Measurements from ENCODE around the gene RBM20. TPM values are rescaled to one million over a fixed set of nuclear protein-coding genes. Genes with fewer than 3 reads are reported as not detected.

RBM20 gene
- total and polyA plus RNA-seq, 2 of the 13 experiments (the other 11 are each of a cell fraction or from before 2014, with no cell fraction given): 0.02 to 0.22 TPM

DNA sequence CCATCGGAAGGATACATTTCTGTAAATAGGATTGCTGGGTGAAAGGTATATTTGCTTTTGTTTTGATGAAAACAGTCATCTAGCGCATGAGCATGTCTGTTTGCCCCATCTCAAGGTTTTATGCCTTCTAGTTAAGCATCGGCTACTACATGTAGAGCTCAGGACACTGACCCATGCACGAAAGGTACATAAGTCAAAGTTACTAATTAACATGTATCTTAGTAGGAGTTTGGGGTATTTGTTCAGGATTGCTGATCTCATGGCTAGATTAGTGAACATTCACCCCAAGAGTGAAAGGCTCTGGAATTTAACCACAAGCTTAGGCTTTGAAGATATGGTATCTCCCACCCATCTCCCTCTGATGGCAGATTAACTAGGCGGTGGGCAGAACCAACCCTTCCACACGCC lies 91.5 kb downstream of the RBM20 start (continued):
- TF ChIP-seq ZNF569 (CRISPR knock-in tag; IDR thresholded peaks at IDR 0.05; ENCODE audit: borderline replicate concordance) (no peak), RFX3 (CRISPR knock-in tag; IDR thresholded peaks at IDR 0.05) (no peak), FOXA1 (IDR thresholded peaks at IDR 0.05) (no peak), FOXA1 (CRISPR knock-in tag; IDR thresholded peaks at IDR 0.05) (peak; percentile 35), ZFP90 (CRISPR knock-in tag; IDR thresholded peaks at IDR 0.05; ENCODE audit: borderline replicate concordance) (no peak), CREM (IDR thresholded peaks at IDR 0.05) (no peak), CREM (CRISPR knock-in tag; IDR thresholded peaks at IDR 0.05) (no peak), ATF1 (CRISPR knock-in tag; IDR thresholded peaks at IDR 0.05) (peak; percentile 43; the same call in 1 of the 2 replicates), AKAP8 (CRISPR knock-in tag; IDR thresholded peaks at IDR 0.05) (no peak), HMG20A (CRISPR knock-in tag; IDR thresholded peaks at IDR 0.05; ENCODE audit: borderline replicate concordance) (peak; percentile 78; the same call in 1 of the 2 replicates), ZNF703 (CRISPR knock-in tag; IDR thresholded peaks at IDR 0.05; ENCODE audit: borderline replicate concordance) (no peak)
- TF ChIP-seq, protein P1, sequence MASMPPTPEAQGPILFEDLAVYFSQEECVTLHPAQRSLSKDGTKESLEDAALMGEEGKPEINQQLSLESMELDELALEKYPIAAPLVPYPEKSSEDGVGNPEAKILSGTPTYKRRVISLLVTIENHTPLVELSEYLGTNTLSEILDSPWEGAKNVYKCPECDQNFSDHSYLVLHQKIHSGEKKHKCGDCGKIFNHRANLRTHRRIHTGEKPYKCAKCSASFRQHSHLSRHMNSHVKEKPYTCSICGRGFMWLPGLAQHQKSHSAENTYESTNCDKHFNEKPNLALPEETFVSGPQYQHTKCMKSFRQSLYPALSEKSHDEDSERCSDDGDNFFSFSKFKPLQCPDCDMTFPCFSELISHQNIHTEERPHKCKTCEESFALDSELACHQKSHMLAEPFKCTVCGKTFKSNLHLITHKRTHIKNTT (CRISPR knock-in tag; IDR thresholded peaks at IDR 0.05): no peak
- TF ChIP-seq, protein P2, sequence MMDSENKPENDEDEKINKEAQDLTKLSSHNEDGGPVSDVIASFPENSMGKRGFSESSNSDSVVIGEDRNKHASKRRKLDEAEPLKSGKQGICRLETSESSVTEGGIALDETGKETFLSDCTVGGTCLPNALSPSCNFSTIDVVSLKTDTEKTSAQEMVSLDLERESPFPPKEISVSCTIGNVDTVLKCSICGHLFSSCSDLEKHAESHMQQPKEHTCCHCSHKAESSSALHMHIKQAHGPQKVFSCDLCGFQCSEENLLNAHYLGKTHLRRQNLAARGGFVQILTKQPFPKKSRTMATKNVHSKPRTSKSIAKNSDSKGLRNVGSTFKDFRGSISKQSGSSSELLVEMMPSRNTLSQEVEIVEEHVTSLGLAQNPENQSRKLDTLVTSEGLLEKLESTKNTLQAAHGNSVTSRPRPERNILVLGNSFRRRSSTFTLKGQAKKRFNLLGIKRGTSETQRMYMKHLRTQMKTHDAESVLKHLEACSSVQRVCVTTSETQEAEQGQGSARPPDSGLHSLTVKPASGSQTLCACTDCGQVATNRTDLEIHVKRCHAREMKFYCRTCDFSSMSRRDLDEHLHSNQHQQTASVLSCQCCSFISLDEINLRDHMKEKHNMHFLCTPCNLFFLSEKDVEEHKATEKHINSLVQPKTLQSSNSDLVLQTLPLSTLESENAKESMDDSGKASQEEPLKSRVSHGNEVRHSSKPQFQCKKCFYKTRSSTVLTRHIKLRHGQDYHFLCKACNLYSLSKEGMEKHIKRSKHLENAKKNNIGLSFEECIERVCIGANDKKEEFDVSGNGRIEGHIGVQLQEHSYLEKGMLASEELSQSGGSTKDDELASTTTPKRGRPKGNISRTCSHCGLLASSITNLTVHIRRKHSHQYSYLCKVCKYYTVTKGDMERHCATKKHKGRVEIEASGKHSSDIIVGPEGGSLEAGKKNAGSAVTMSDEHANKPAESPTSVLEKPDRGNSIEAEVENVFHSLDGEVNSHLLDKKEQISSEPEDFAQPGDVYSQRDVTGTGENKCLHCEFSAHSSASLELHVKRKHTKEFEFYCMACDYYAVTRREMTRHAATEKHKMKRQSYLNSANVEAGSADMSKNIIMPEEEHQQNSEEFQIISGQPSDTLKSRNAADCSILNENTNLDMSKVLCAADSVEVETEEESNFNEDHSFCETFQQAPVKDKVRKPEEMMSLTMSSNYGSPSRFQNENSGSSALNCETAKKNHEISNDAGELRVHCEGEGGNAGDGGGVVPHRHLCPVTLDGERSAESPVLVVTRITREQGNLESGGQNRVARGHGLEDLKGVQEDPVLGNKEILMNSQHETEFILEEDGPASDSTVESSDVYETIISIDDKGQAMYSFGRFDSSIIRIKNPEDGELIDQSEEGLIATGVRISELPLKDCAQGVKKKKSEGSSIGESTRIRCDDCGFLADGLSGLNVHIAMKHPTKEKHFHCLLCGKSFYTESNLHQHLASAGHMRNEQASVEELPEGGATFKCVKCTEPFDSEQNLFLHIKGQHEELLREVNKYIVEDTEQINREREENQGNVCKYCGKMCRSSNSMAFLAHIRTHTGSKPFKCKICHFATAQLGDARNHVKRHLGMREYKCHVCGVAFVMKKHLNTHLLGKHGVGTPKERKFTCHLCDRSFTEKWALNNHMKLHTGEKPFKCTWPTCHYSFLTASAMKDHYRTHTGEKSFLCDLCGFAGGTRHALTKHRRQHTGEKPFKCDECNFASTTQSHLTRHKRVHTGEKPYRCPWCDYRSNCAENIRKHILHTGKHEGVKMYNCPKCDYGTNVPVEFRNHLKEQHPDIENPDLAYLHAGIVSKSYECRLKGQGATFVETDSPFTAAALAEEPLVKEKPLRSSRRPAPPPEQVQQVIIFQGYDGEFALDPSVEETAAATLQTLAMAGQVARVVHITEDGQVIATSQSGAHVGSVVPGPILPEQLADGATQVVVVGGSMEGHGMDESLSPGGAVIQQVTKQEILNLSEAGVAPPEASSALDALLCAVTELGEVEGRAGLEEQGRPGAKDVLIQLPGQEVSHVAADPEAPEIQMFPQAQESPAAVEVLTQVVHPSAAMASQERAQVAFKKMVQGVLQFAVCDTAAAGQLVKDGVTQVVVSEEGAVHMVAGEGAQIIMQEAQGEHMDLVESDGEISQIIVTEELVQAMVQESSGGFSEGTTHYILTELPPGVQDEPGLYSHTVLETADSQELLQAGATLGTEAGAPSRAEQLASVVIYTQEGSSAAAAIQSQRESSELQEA (CRISPR knock-in tag; IDR thresholded peaks at IDR 0.05; ENCODE audit: not compliant biosample characterization): no peak
- TF ChIP-seq, protein P3, sequence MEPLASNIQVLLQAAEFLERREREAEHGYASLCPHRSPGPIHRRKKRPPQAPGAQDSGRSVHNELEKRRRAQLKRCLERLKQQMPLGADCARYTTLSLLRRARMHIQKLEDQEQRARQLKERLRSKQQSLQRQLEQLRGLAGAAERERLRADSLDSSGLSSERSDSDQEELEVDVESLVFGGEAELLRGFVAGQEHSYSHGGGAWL (CRISPR knock-in tag; IDR thresholded peaks at IDR 0.05): no peak
- TF ChIP-seq, protein P4, sequence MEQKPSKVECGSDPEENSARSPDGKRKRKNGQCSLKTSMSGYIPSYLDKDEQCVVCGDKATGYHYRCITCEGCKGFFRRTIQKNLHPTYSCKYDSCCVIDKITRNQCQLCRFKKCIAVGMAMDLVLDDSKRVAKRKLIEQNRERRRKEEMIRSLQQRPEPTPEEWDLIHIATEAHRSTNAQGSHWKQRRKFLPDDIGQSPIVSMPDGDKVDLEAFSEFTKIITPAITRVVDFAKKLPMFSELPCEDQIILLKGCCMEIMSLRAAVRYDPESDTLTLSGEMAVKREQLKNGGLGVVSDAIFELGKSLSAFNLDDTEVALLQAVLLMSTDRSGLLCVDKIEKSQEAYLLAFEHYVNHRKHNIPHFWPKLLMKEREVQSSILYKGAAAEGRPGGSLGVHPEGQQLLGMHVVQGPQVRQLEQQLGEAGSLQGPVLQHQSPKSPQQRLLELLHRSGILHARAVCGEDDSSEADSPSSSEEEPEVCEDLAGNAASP (CRISPR knock-in tag; IDR thresholded peaks at IDR 0.05; ENCODE audit: borderline replicate concordance): peak; percentile 66; the same call in 1 of the 2 replicates
- TF ChIP-seq, protein P5, sequence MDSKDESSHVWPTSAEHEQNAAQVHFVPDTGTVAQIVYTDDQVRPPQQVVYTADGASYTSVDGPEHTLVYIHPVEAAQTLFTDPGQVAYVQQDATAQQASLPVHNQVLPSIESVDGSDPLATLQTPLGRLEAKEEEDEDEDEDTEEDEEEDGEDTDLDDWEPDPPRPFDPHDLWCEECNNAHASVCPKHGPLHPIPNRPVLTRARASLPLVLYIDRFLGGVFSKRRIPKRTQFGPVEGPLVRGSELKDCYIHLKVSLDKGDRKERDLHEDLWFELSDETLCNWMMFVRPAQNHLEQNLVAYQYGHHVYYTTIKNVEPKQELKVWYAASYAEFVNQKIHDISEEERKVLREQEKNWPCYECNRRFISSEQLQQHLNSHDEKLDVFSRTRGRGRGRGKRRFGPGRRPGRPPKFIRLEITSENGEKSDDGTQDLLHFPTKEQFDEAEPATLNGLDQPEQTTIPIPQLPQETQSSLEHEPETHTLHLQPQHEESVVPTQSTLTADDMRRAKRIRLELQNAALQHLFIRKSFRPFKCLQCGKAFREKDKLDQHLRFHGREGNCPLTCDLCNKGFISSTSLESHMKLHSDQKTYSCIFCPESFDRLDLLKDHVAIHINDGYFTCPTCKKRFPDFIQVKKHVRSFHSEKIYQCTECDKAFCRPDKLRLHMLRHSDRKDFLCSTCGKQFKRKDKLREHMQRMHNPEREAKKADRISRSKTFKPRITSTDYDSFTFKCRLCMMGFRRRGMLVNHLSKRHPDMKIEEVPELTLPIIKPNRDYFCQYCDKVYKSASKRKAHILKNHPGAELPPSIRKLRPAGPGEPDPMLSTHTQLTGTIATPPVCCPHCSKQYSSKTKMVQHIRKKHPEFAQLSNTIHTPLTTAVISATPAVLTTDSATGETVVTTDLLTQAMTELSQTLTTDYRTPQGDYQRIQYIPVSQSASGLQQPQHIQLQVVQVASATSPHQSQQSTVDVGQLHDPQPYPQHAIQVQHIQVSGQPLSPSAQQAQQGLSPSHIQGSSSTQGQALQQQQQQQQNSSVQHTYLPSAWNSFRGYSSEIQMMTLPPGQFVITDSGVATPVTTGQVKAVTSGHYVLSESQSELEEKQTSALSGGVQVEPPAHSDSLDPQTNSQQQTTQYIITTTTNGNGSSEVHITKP (CRISPR knock-in tag; IDR thresholded peaks at IDR 0.05; ENCODE audit: low read depth): peak; percentile 91
